Progenitor cell of endocrine pancreas (in vitro differentiated cells): ENCODE measurements around the gene ZSCAN1. TPM values are rescaled to one million over a fixed set of nuclear protein-coding genes. Genes with fewer than 3 reads are reported as not detected.

Source experiments
- DNase-seq: peaks from one replicate; pipeline ENCODE4 v3.0.0; 2021; ENCODE audit warnings: low spot score; ENCODE audit not compliant: unreplicated experiment
- H3K27ac Mint-ChIP-seq: 2 replicates; pipeline ENCODE4 v1.8.0; 2021; ENCODE audit warnings: mild to moderate bottlenecking, moderate library complexity, mixed read lengths
- H3K27me3 Mint-ChIP-seq: 2 replicates; pipeline ENCODE4 v1.8.0; 2021; ENCODE audit warnings: mixed read lengths
- H3K36me3 Mint-ChIP-seq: 2 replicates; pipeline ENCODE4 v1.8.0; 2022; ENCODE audit warnings: mixed read lengths; ENCODE audit not compliant: insufficient read depth
- H3K4me1 Mint-ChIP-seq: 2 replicates; pipeline ENCODE4 v1.8.0; 2021; ENCODE audit warnings: low read depth, mixed read lengths
- H3K4me3 Mint-ChIP-seq: 2 replicates; pipeline ENCODE4 v1.8.0; 2021; ENCODE audit warnings: low read depth, mild to moderate bottlenecking, moderate library complexity, mixed read lengths
- H3K9me3 Mint-ChIP-seq: 2 replicates; pipeline ENCODE4 v1.8.0; 2021; ENCODE audit warnings: low read depth, mixed read lengths
- CTCF ChIP-seq: fragments of 200-600 bp; sonication (generic); IDR thresholded peaks from one replicate; pipeline ENCODE4 v1.5.0; 2021; ENCODE audit warnings: antibody characterized with exemption, mild to moderate bottlenecking; ENCODE audit not compliant: unreplicated experiment
- total RNA-seq: library from RNA; stranded (reverse); gene quantifications from 2 replicates; pipeline ENCODE4 v1.2.1, GENCODE V29; 2021

The ZSCAN1 gene
- total RNA-seq, 1 donor from 2014 or later = 4.8 TPM

DNA sequence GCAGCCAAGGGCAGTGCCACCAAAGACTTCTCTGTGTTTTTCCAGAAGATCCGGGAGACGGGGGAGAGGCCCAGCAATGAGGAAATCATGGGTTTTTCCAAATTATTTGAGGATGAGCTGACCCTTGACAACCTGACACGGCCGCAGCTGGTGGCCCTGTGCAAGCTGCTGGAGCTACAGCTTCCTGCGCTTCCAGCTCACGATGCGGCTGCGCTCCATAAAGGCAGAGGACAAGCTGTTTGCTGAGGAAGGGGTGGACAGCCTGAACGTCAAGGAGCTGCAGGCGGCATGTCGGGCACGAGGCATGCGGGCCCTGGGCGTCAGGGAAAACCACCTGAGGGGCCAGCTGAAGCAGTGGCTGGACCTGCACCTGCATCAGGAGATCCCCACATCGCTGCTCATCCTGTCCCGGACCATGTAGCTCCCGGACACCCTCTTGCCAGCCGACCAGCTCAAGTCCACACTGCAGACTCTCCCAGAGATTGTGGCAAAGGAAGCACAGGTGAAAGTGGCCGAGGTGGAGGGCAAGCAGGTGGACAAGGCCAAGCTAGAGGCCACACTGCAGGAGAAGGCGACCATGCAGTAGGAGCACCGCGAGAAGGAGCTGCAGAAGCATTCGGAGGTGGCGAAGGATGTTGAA, 11.7 kb downstream of the ZSCAN1 start:
- no peak overlapping the region for H3K4me3 Mint-ChIP-seq
- H3K36me3 Mint-ChIP-seq = peaks cover 4% of the 10 kb centered on the region
- peaks cover 31% of the 10 kb centered on the region for H3K9me3 Mint-ChIP-seq
- no peaks in the 10 kb centered on the region for H3K4me1 Mint-ChIP-seq
- no peaks in the 10 kb centered on the region for H3K27me3 Mint-ChIP-seq
- H3K27ac Mint-ChIP-seq = no peak overlapping the region
- DNase-seq = no peak
- no peak for TF ChIP-seq CTCF

- no peaks in the 10 kb centered on the region for H3K27me3 Mint-ChIP-seq
Measured at GRCh38 chr19:58046856-58047255, 13.0 kb downstream of the ZSCAN1 start.

DNA sequence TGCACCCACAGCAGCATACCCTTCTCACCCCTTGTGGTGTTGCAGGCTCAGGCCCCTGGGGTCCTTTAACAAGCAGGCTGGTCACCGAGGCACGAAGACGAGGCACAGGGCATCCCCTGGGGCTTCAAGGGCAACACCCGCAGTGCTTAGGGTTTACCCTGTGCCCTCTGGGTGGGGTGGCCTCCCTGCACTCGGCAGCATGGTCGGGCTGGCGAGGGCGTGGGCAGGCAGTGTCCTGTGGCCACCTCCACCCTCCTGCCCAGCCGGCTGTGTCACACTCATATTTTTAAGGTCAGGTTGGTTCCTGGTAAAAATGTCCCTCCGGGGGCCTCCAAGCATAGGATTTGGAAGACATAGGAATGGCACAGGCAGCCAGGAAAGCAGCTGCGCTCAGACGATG, 13.8 kb downstream of the ZSCAN1 start:
- H3K27ac Mint-ChIP-seq = no peak overlapping the region
- no peak for TF ChIP-seq CTCF
- DNase-seq = no peak
- no peaks in the 10 kb centered on the region for H3K4me1 Mint-ChIP-seq
- H3K4me3 Mint-ChIP-seq = no peak overlapping the region
- H3K27me3 Mint-ChIP-seq = no peaks in the 10 kb centered on the region
- H3K9me3 Mint-ChIP-seq = peaks cover 35% of the 10 kb centered on the region
- H3K36me3 Mint-ChIP-seq = peaks cover 4% of the 10 kb centered on the region

More at GRCh38 chr19:58046856-58047255, 13.0 kb downstream of the ZSCAN1 start:
- no peak overlapping the region for H3K4me3 Mint-ChIP-seq
- H3K4me1 Mint-ChIP-seq = no peaks in the 10 kb centered on the region
- no peak for TF ChIP-seq CTCF
- H3K27ac Mint-ChIP-seq = no peak overlapping the region
- H3K9me3 Mint-ChIP-seq = peaks cover 36% of the 10 kb centered on the region
- DNase-seq = no peak
- peaks cover 4% of the 10 kb centered on the region for H3K36me3 Mint-ChIP-seq

DNA sequence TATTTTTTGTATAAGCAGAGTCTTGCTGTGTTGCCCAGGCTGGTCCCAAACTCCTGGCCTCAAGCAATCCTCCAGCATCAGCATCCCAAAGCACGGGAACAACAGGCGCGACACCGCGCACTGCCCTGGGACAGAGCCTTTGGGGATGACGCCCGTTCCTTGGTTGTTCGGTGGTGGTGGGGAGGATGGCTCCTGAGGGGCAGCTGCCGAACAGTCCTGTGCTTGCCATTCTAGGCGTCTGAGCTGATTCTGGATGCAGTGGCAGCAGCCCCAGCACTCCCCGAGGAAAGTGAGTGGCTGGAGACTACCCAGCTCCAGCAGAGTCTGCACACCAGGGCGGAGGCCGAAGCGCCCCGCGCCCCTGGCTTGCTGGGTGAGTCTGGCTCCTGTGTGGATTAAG, 18.4 kb downstream of the ZSCAN1 start:
- TF ChIP-seq CTCF = no peak
- no peaks in the 10 kb centered on the region for H3K4me1 Mint-ChIP-seq
- no peak for DNase-seq
- no peak overlapping the region for H3K4me3 Mint-ChIP-seq
- H3K36me3 Mint-ChIP-seq = peaks cover 6% of the 10 kb centered on the region
- peaks cover 6% of the 10 kb centered on the region for H3K27me3 Mint-ChIP-seq
- peaks cover 30% of the 10 kb centered on the region for H3K9me3 Mint-ChIP-seq
- H3K27ac Mint-ChIP-seq = no peak overlapping the region

DNA sequence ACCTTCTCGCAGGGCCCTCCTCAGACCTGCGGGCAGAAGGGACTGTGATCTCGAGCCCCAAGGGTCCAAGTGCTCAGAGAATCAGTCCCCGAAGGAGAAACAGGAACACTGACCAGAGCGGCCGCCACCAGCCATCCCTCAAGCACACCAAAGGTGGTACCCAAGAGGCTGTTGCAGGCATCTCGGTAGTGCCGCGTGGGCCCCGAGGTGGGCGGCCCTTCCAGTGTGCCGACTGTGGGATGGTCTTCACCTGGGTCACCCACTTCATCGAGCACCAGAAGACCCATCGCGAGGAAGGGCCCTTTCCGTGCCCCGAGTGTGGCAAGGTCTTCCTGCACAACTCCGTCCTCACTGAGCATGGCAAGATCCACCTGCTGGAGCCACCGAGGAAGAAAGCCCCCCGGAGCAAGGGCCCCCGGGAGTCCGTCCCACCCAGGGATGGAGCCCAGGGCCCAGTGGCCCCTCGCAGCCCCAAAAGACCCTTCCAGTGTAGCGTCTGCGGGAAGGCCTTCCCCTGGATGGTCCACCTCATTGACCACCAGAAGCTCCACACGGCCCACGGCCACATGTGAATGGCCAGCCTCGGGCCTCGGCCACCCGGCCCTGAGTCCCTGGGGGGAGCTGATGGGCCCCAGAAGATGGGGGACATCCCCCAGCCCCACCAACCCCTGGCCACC, 19.8 kb downstream of the ZSCAN1 start:
- Mint-ChIP-seq H3K27ac (no peak overlapping the region), H3K36me3 (peaks cover 9% of the 10 kb centered on the region), H3K9me3 (peaks cover 32% of the 10 kb centered on the region), H3K27me3 (peaks cover 6% of the 10 kb centered on the region), H3K4me1 (peaks cover under 1% of the 10 kb centered on the region), H3K4me3 (no peak overlapping the region)
- DNase-seq = no peak
- no peak for TF ChIP-seq CTCF
